ENCODE measurements around the gene PACRG.

The PACRG gene

GRCh38 chr6:162875070-162875469 lies 147.3 kb downstream of the PACRG start:
- H3K4me3 ChIP-seq (ENCODE audit: low read depth, low read length), result no peak overlapping the region
- H4K8ac ChIP-seq (ENCODE audit: low read depth, low read length), result no peak overlapping the region
- H2BK120ac ChIP-seq (ENCODE audit: insufficient read depth, low read length, poor library complexity), result no peak overlapping the region
- H2BK12ac ChIP-seq (ENCODE audit: low read length), result no peak overlapping the region
- H3K79me1 ChIP-seq (ENCODE audit: low read length), result no peaks in the 10 kb centered on the region
- H3K23ac ChIP-seq (ENCODE audit: low read length), result no peak overlapping the region
- no peak overlapping the region for H2AK5ac ChIP-seq (ENCODE audit: low read length)
- H3K36me3 ChIP-seq (ENCODE audit: control insufficient read depth in 1 of 2, insufficient read depth in 2 of 2, low read length in 2 of 2), result no peaks in the 10 kb centered on the region
- H3K79me2 ChIP-seq (ENCODE audit: control insufficient read depth, insufficient read depth, low read length, poor library complexity), result no peaks in the 10 kb centered on the region
- H3K27ac ChIP-seq (ENCODE audit: low read depth, low read length), result no peak overlapping the region
- H3K18ac ChIP-seq (ENCODE audit: low read length), result no peak overlapping the region
- no peak for DNase-seq
- no peak overlapping the region for H3K9ac ChIP-seq (ENCODE audit: low read length)
- no peak overlapping the region for H3K4me2 ChIP-seq (ENCODE audit: low read length)
- H3K4me1 ChIP-seq (ENCODE audit: control insufficient read depth in 1 of 2, insufficient read depth in 2 of 2, low read length in 2 of 2), result no peaks in the 10 kb centered on the region
- H3K14ac ChIP-seq (ENCODE audit: low read length), result no peak overlapping the region
- H3K9me3 ChIP-seq (ENCODE audit: insufficient read depth, low read depth, low read length), result no peaks in the 10 kb centered on the region
- no peak overlapping the region for H2AFZ ChIP-seq (ENCODE audit: insufficient read depth, low read length, poor library complexity)
- H2BK5ac ChIP-seq (ENCODE audit: low read depth, low read length, poor library complexity), result no peak overlapping the region
- no CpG with 5 or more reads among the region's 2 CpGs for WGBS (ENCODE audit: extremely low coverage, insufficient coverage, insufficient read length)
- H3K27me3 ChIP-seq (ENCODE audit: insufficient read depth, low read length), result no peaks in the 10 kb centered on the region
- H4K12ac ChIP-seq (ENCODE audit: low read depth, low read length), result no peak overlapping the region
- H3K4ac ChIP-seq (ENCODE audit: low read depth, low read length), result no peak overlapping the region
- no peak overlapping the region for H4K91ac ChIP-seq (ENCODE audit: low read depth, low read length)

- Histone ChIP-seq H3K4me1 (ENCODE audit: control insufficient read depth in 1 of 2, insufficient read depth in 2 of 2, low read length in 2 of 2) (no peaks in the 10 kb centered on the region), H3K27me3 (ENCODE audit: insufficient read depth, low read length) (no peaks in the 10 kb centered on the region), H2BK5ac (ENCODE audit: low read depth, low read length, poor library complexity) (no peak overlapping the region), H3K14ac (ENCODE audit: low read length) (no peak overlapping the region), H2BK120ac (ENCODE audit: insufficient read depth, low read length, poor library complexity) (no peak overlapping the region), H3K4me3 (ENCODE audit: low read depth, low read length) (no peak overlapping the region), H3K23ac (ENCODE audit: low read length) (no peak overlapping the region), H2AK5ac (ENCODE audit: low read length) (no peak overlapping the region), H3K79me1 (ENCODE audit: low read length) (no peaks in the 10 kb centered on the region), H3K4ac (ENCODE audit: low read depth, low read length) (no peak overlapping the region), H2AFZ (ENCODE audit: insufficient read depth, low read length, poor library complexity) (no peak overlapping the region), H3K18ac (ENCODE audit: low read length) (no peak overlapping the region), H2BK12ac (ENCODE audit: low read length) (no peak overlapping the region), H3K4me2 (ENCODE audit: low read length) (no peak overlapping the region), H3K27ac (ENCODE audit: low read depth, low read length) (no peak overlapping the region), H3K79me2 (ENCODE audit: control insufficient read depth, insufficient read depth, low read length, poor library complexity) (no peaks in the 10 kb centered on the region), H3K9me3 (ENCODE audit: insufficient read depth, low read depth, low read length) (no peaks in the 10 kb centered on the region), H4K91ac (ENCODE audit: low read depth, low read length) (no peak overlapping the region), H4K12ac (ENCODE audit: low read depth, low read length) (no peak overlapping the region), H3K36me3 (ENCODE audit: control insufficient read depth in 1 of 2, insufficient read depth in 2 of 2, low read length in 2 of 2) (no peaks in the 10 kb centered on the region), H4K8ac (ENCODE audit: low read depth, low read length) (no peak overlapping the region), H3K9ac (ENCODE audit: low read length) (no peak overlapping the region)
- peak in 1 of 2 donors; percentile 24 for DNase-seq
- no CpG with 5 or more reads among the region's 8 CpGs for WGBS (ENCODE audit: extremely low coverage, insufficient coverage, insufficient read length)
Measured at GRCh38 chr6:162882801-162883481, 155.2 kb downstream of the PACRG start.

- Histone ChIP-seq H2AFZ (ENCODE audit: insufficient read depth, low read length, poor library complexity) (no peak overlapping the region), H4K91ac (ENCODE audit: low read depth, low read length) (no peak overlapping the region), H3K27me3 (ENCODE audit: insufficient read depth, low read length) (no peaks in the 10 kb centered on the region), H3K18ac (ENCODE audit: low read length) (no peak overlapping the region), H4K8ac (ENCODE audit: low read depth, low read length) (no peak overlapping the region), H3K23ac (ENCODE audit: low read length) (no peak overlapping the region), H4K12ac (ENCODE audit: low read depth, low read length) (no peak overlapping the region), H2BK120ac (ENCODE audit: insufficient read depth, low read length, poor library complexity) (no peak overlapping the region), H3K4ac (ENCODE audit: low read depth, low read length) (no peak overlapping the region), H2BK12ac (ENCODE audit: low read length) (no peak overlapping the region), H3K9ac (ENCODE audit: low read length) (no peak overlapping the region), H3K79me1 (ENCODE audit: low read length) (no peaks in the 10 kb centered on the region), H3K14ac (ENCODE audit: low read length) (no peak overlapping the region), H3K36me3 (ENCODE audit: control insufficient read depth in 1 of 2, insufficient read depth in 2 of 2, low read length in 2 of 2) (no peaks in the 10 kb centered on the region), H3K4me1 (ENCODE audit: control insufficient read depth in 1 of 2, insufficient read depth in 2 of 2, low read length in 2 of 2) (no peaks in the 10 kb centered on the region), H3K9me3 (ENCODE audit: insufficient read depth, low read depth, low read length) (no peaks in the 10 kb centered on the region), H3K27ac (ENCODE audit: low read depth, low read length) (no peak overlapping the region), H3K79me2 (ENCODE audit: control insufficient read depth, insufficient read depth, low read length, poor library complexity) (no peaks in the 10 kb centered on the region), H3K4me2 (ENCODE audit: low read length) (no peak overlapping the region), H3K4me3 (ENCODE audit: low read depth, low read length) (no peak overlapping the region), H2BK5ac (ENCODE audit: low read depth, low read length, poor library complexity) (no peak overlapping the region), H2AK5ac (ENCODE audit: low read length) (no peak overlapping the region)
- WGBS (ENCODE audit: extremely low coverage, insufficient coverage, insufficient read length), result no CpG with 5 or more reads among the region's 15 CpGs
- DNase-seq, result no peak
Measured at GRCh38 chr6:162887981-162888689, 160.4 kb downstream of the PACRG start.

GRCh38 chr6:162889303-162889702 lies 161.5 kb downstream of the PACRG start:
- Histone ChIP-seq H4K12ac (ENCODE audit: low read depth, low read length) (no peak overlapping the region), H3K79me1 (ENCODE audit: low read length) (no peaks in the 10 kb centered on the region), H4K8ac (ENCODE audit: low read depth, low read length) (no peak overlapping the region), H3K9ac (ENCODE audit: low read length) (no peak overlapping the region), H2BK12ac (ENCODE audit: low read length) (no peak overlapping the region), H2BK120ac (ENCODE audit: insufficient read depth, low read length, poor library complexity) (no peak overlapping the region), H3K79me2 (ENCODE audit: control insufficient read depth, insufficient read depth, low read length, poor library complexity) (no peaks in the 10 kb centered on the region), H4K91ac (ENCODE audit: low read depth, low read length) (no peak overlapping the region), H3K18ac (ENCODE audit: low read length) (no peak overlapping the region), H3K14ac (ENCODE audit: low read length) (no peak overlapping the region), H2AK5ac (ENCODE audit: low read length) (no peak overlapping the region), H3K36me3 (ENCODE audit: control insufficient read depth in 1 of 2, insufficient read depth in 2 of 2, low read length in 2 of 2) (no peaks in the 10 kb centered on the region), H2BK5ac (ENCODE audit: low read depth, low read length, poor library complexity) (no peak overlapping the region), H3K4ac (ENCODE audit: low read depth, low read length) (no peak overlapping the region), H3K4me2 (ENCODE audit: low read length) (no peak overlapping the region), H3K9me3 (ENCODE audit: insufficient read depth, low read depth, low read length) (no peaks in the 10 kb centered on the region), H3K23ac (ENCODE audit: low read length) (no peak overlapping the region), H3K4me3 (ENCODE audit: low read depth, low read length) (no peak overlapping the region), H3K4me1 (ENCODE audit: control insufficient read depth in 1 of 2, insufficient read depth in 2 of 2, low read length in 2 of 2) (no peaks in the 10 kb centered on the region), H3K27ac (ENCODE audit: low read depth, low read length) (no peak overlapping the region), H3K27me3 (ENCODE audit: insufficient read depth, low read length) (no peaks in the 10 kb centered on the region), H2AFZ (ENCODE audit: insufficient read depth, low read length, poor library complexity) (no peak overlapping the region)
- WGBS (ENCODE audit: extremely low coverage, insufficient coverage, insufficient read length), result no CpG with 5 or more reads among the region's 1 CpG
- DNase-seq, result no peak
